ENCODE results near the gene GSG1L2. TPM values are rescaled to one million over a fixed set of nuclear protein-coding genes. Genes with fewer than 3 reads are reported as not detected.

Gene GSG1L2
- total and polyA plus RNA-seq, 2 experiments from 2014 or later, result not detected

DNA sequence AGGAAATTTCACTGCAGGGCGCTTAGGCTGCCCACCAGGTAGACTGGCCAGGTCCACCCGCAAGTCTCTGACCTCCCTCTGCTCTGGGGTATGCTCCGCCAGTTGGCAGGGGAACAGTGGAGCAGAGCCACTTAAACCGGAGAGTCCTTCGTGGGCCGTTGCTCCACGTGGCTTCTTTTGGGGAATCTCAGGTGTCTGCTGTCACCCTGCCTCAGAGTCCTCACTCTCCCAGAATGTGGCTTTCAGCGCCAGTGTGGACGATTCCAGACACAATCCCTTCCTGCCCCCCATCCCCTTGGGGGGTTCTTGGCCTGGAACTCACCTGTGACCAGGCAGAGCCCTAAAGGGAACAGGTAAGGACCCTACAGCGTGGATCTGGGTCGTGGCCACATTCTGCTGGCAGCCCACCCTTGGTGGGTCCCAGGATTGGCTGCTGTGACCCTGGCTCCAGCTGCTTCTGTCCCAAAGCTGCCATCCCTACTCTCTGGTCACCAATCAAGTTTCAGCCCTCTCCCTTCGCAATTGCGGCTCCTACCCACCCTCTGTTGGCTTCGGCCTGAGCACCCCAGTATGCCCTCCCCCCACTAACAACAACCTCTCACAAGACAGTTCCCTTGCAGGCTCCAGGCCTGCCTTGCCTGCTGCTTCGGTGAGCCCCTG is 52.7 kb downstream of the GSG1L2 start:
- no peak for TF ChIP-seq CTCF (IDR thresholded peaks at IDR 0.05; ENCODE audit: poor library complexity)
- no peak for TF ChIP-seq EZH2phosphoT487 (IDR thresholded peaks at IDR 0.05; ENCODE audit: low read depth, severe bottlenecking, unreplicated experiment)
- no peak for TF ChIP-seq EZH2 (IDR thresholded peaks at IDR 0.05; ENCODE audit: borderline replicate concordance)
- H3K9me3 ChIP-seq (ENCODE audit: low read depth), result no peaks in the 10 kb centered on the region

GRCh38 chr17:9768381-9768934 is 53.4 kb downstream of the GSG1L2 start:
- peaks cover 8% of the 10 kb centered on the region for H3K27me3 ChIP-seq
- no peak overlapping the region for H3K4me3 ChIP-seq
- H3K79me2 ChIP-seq, result no peaks in the 10 kb centered on the region
- H3K27ac ChIP-seq, result no peak overlapping the region
- H4K20me1 ChIP-seq (ENCODE audit: insufficient read depth, poor library complexity, severe bottlenecking), result no peaks in the 10 kb centered on the region
- WGBS (ENCODE audit: low lambda C conversion rate, missing lambda C conversion rate), result 35% methylated on average over 5 of the region's 5 CpGs
- peak; percentile 43 for DNase-seq (ENCODE audit: low spot score)
- peak; percentile 66 for TF ChIP-seq CTCF (IDR thresholded peaks at IDR 0.05; ENCODE audit: poor library complexity)
- no peak for TF ChIP-seq EZH2 (IDR thresholded peaks at IDR 0.05; ENCODE audit: borderline replicate concordance)
- no peak for TF ChIP-seq EZH2phosphoT487 (IDR thresholded peaks at IDR 0.05; ENCODE audit: low read depth, severe bottlenecking, unreplicated experiment)
- H3K9me3 ChIP-seq (ENCODE audit: low read depth), result no peaks in the 10 kb centered on the region
- H3K36me3 ChIP-seq (replicated peaks; ENCODE audit: insufficient read depth, low read depth), result no peaks in the 10 kb centered on the region
- no peak overlapping the region for H2AFZ ChIP-seq
- no peaks in the 10 kb centered on the region for H3K4me1 ChIP-seq (ENCODE audit: insufficient read depth)
- H3K9me2 ChIP-seq (replicated peaks; ENCODE audit: insufficient read depth), result no peaks in the 10 kb centered on the region
- H3K4me2 ChIP-seq, result no peak overlapping the region

More for the DNA sequence above, 52.7 kb downstream of the GSG1L2 start:
- H3K4me1 ChIP-seq (ENCODE audit: insufficient read depth), result no peaks in the 10 kb centered on the region
- H3K27me3 ChIP-seq, result peaks cover 4% of the 10 kb centered on the region
- no peak for DNase-seq (ENCODE audit: low spot score)
- 94% methylated on average over 15 of the region's 15 CpGs for WGBS (ENCODE audit: low lambda C conversion rate, missing lambda C conversion rate)
- no peaks in the 10 kb centered on the region for H3K9me2 ChIP-seq (replicated peaks; ENCODE audit: insufficient read depth)
- H2AFZ ChIP-seq, result no peak overlapping the region
- H3K36me3 ChIP-seq (replicated peaks; ENCODE audit: insufficient read depth, low read depth), result no peaks in the 10 kb centered on the region
- H3K79me2 ChIP-seq, result no peaks in the 10 kb centered on the region
- H3K4me3 ChIP-seq, result no peak overlapping the region
- H3K4me2 ChIP-seq, result no peak overlapping the region
- H4K20me1 ChIP-seq (ENCODE audit: insufficient read depth, poor library complexity, severe bottlenecking), result no peaks in the 10 kb centered on the region
- H3K27ac ChIP-seq, result no peak overlapping the region

DNA sequence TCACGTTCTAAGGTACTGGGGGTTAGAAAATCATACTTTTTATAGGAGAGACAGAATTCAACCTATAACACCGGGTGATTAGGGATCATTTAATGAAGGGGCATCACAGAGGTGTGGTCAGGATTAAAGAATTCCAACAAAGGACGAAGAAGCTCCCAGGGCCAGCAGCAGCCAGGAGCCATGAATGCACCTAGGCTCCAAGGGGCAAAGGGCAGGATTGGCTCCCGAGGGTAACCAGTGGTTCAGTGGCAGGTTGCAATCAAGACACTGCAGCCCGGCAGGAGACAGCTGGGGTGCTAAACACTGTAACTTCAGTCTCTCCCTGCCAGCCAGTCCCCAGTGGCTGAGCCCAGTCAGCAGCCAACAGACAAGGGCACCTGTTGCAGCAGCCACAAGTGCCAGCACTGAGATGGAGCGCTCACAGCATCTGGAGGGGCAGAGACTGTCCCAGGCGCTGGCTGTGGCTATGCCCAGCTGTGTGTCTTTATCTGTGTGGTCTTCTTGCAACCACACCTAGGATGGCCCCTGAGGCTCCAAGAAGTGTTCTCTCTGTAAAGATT is 54.4 kb downstream of the GSG1L2 start:
- no peaks in the 10 kb centered on the region for H3K4me1 ChIP-seq (ENCODE audit: insufficient read depth)
- H4K20me1 ChIP-seq (ENCODE audit: insufficient read depth, poor library complexity, severe bottlenecking), result no peaks in the 10 kb centered on the region
- H3K9me3 ChIP-seq (ENCODE audit: low read depth), result no peaks in the 10 kb centered on the region
- H3K79me2 ChIP-seq, result no peaks in the 10 kb centered on the region
- H2AFZ ChIP-seq, result no peak overlapping the region
- H3K27ac ChIP-seq, result no peak overlapping the region
- H3K4me3 ChIP-seq, result no peak overlapping the region
- 78% methylated on average over 7 of the region's 7 CpGs for WGBS (ENCODE audit: low lambda C conversion rate, missing lambda C conversion rate)
- peaks cover 13% of the 10 kb centered on the region for H3K27me3 ChIP-seq
- H3K4me2 ChIP-seq, result no peak overlapping the region
- no peaks in the 10 kb centered on the region for H3K36me3 ChIP-seq (replicated peaks; ENCODE audit: insufficient read depth, low read depth)
- TF ChIP-seq CTCF (IDR thresholded peaks at IDR 0.05; ENCODE audit: poor library complexity) (no peak), EZH2 (IDR thresholded peaks at IDR 0.05; ENCODE audit: borderline replicate concordance) (no peak)
- no peaks in the 10 kb centered on the region for H3K9me2 ChIP-seq (replicated peaks; ENCODE audit: insufficient read depth)
- no peak for DNase-seq (ENCODE audit: low spot score)

Measured in hepatocyte (in vitro differentiated cells).